ENCODE results near the gene LRIT3.

The LRIT3 gene

GRCh38 chr4:109810552-109811387 is 37.1 kb upstream of the LRIT3 start:
- no peak for TF ChIP-seq CTCF (IDR thresholded peaks at IDR 0.05; ENCODE audit: low read depth, low read length)
- no peak for DNase-seq (ENCODE audit: low read depth in 2 of 2)
- no peak overlapping the region for H3K4me3 ChIP-seq (replicated peaks in 1 of 2; ENCODE audit: low read depth in 2 of 2, low read length in 2 of 2)

GRCh38 chr4:109811707-109812106 is 36.2 kb upstream of the LRIT3 start:
- no peak for TF ChIP-seq CTCF (IDR thresholded peaks at IDR 0.05; ENCODE audit: low read depth, low read length)
- H3K4me3 ChIP-seq (replicated peaks in 1 of 2; ENCODE audit: low read depth in 2 of 2, low read length in 2 of 2) = no peak overlapping the region
- no peak for DNase-seq (ENCODE audit: low read depth in 2 of 2)

- TF ChIP-seq CTCF (IDR thresholded peaks at IDR 0.05; ENCODE audit: low read depth, low read length) = no peak
- DNase-seq (ENCODE audit: low read depth in 2 of 2) = peak; percentile 92
- peak within 1 kb of the TSS; percentile 94 to 95 for H3K4me3 ChIP-seq (replicated peaks in 1 of 2; ENCODE audit: low read depth in 2 of 2, low read length in 2 of 2)
Observed at GRCh38 chr4:109815151-109816081, 32.5 kb upstream of the LRIT3 start, which contains the start of gene GAR1. GAR1 (plus strand) TSS chr4:109815762; CDS start chr4:109816165, 403 bp downstream.

- peak overlapping the region; percentile 94 to 95 for H3K4me3 ChIP-seq (replicated peaks in 1 of 2; ENCODE audit: low read depth in 2 of 2, low read length in 2 of 2)
- no peak for TF ChIP-seq CTCF (IDR thresholded peaks at IDR 0.05; ENCODE audit: low read depth, low read length)
- DNase-seq (ENCODE audit: low read depth in 2 of 2) = peak in 1 of 2 donors; percentile 6
Observed at GRCh38 chr4:109816082-109816442, 31.8 kb upstream of the LRIT3 start.

- H3K4me3 ChIP-seq (replicated peaks in 1 of 2; ENCODE audit: low read depth in 2 of 2, low read length in 2 of 2) = peak overlapping the region in 1 of 2 donors; percentile 94
- TF ChIP-seq CTCF (IDR thresholded peaks at IDR 0.05; ENCODE audit: low read depth, low read length) = no peak
- DNase-seq (ENCODE audit: low read depth in 2 of 2) = no peak
Observed at GRCh38 chr4:109816894-109817293, 31.0 kb upstream of the LRIT3 start.

- no peak for DNase-seq (ENCODE audit: low read depth in 2 of 2)
- no peak overlapping the region for H3K4me3 ChIP-seq (replicated peaks in 1 of 2; ENCODE audit: low read depth in 2 of 2, low read length in 2 of 2)
- TF ChIP-seq CTCF (IDR thresholded peaks at IDR 0.05; ENCODE audit: low read depth, low read length) = no peak
Observed at GRCh38 chr4:109818268-109818667, 29.6 kb upstream of the LRIT3 start.
